AG10803 (cell line): ENCODE measurements around the gene ARID3A.

Experiments used
- DNase-seq: peaks from one replicate; pipeline ENCODE4 v3.0.0; 2010; ENCODE audit warnings: low read depth
- H3K4me3 ChIP-seq: 2 replicates; pipeline ENCODE4 v1.5.1; 2011; ENCODE audit warnings: mild to moderate bottlenecking, low read length, control low read depth
- CTCF ChIP-seq: conservative IDR thresholded peaks from 2 replicates; pipeline ENCODE4 v1.5.1; 2011; ENCODE audit warnings: mild to moderate bottlenecking, low read length, control low read depth, inconsistent platforms

Gene ARID3A

GRCh38 chr19:993831-994393, 68.1 kb downstream of the ARID3A start:
- no peak overlapping the region for H3K4me3 ChIP-seq
- DNase-seq = no peak
- TF ChIP-seq CTCF = no peak

GRCh38 chr19:994516-994915, 68.7 kb downstream of the ARID3A start:
- DNase-seq = no peak

GRCh38 chr19:995051-995827, 69.4 kb downstream of the ARID3A start:
- no peak for TF ChIP-seq CTCF
- DNase-seq = no peak
- no peak overlapping the region for H3K4me3 ChIP-seq

More at GRCh38 chr19:994516-994915, 68.7 kb downstream of the ARID3A start:
- no peak overlapping the region for H3K4me3 ChIP-seq
- no peak for TF ChIP-seq CTCF

GRCh38 chr19:996051-996838, 70.4 kb downstream of the ARID3A start:
- no peak for TF ChIP-seq CTCF
- H3K4me3 ChIP-seq = peak overlapping the region; percentile 3
- peak; percentile 37 for DNase-seq

- DNase-seq = no peak
- H3K4me3 ChIP-seq = no peak overlapping the region
- no peak for TF ChIP-seq CTCF
Observed at GRCh38 chr19:998064-998463, 72.2 kb downstream of the ARID3A start.

- no peak overlapping the region for H3K4me3 ChIP-seq
- DNase-seq = no peak
- TF ChIP-seq CTCF = no peak
Observed at GRCh38 chr19:999379-999719, 73.5 kb downstream of the ARID3A start.
